ENCODE results near the gene KRT74. TPM values are rescaled to one million over a fixed set of nuclear protein-coding genes. Genes with fewer than 3 reads are reported as not detected.

Gene KRT74
- total and polyA plus RNA-seq, 2 of the 8 experiments (the other 6 are each of a cell fraction or from before 2014, with no cell fraction given) = not detected

- Histone ChIP-seq H3K9me3 (ENCODE audit: insufficient read depth in 2 of 2, low read depth in 1 of 2, low read length in 1 of 2) (no peaks in the 10 kb centered on the region), H3K79me1 (ENCODE audit: low read depth, low read length) (no peaks in the 10 kb centered on the region), H3K23me2 (ENCODE audit: low read depth, low read length) (no peaks in the 10 kb centered on the region), H4K5ac (ENCODE audit: insufficient read length, low read depth, low read length) (no peak overlapping the region), H2AFZ (ENCODE audit: low read length) (no peak overlapping the region), H3K14ac (ENCODE audit: insufficient read length) (no peak overlapping the region), H3K79me2 (ENCODE audit: control insufficient read depth in 1 of 2, insufficient read depth in 2 of 2, low read length in 2 of 2) (no peaks in the 10 kb centered on the region), H2BK12ac (ENCODE audit: low read depth, low read length) (no peak overlapping the region), H4K91ac (replicated peaks; ENCODE audit: insufficient read length, low read length) (no peak overlapping the region), H3K4me2 (ENCODE audit: insufficient read depth in 1 of 2, low read depth in 2 of 2, low read length in 2 of 2) (no peak overlapping the region), H2BK15ac (ENCODE audit: low read length) (no peak overlapping the region), H3K4me1 (replicated peaks in 1 of 4; ENCODE audit: control insufficient read depth in 3 of 4, insufficient read depth in 4 of 4, low read length in 3 of 4) (no peaks in the 10 kb centered on the region), H3K23ac (ENCODE audit: insufficient read length) (no peak overlapping the region), H3K18ac (ENCODE audit: extremely low read depth, low read length) (no peak overlapping the region), H3K9ac (replicated peaks in 1 of 4; ENCODE audit: extremely low read depth in 1 of 4, low read depth in 3 of 4, low read length in 3 of 4) (no peak overlapping the region), H4K8ac (ENCODE audit: extremely low read depth, insufficient read depth, low read length) (no peak overlapping the region), H2BK20ac (ENCODE audit: low read length) (no peak overlapping the region), H2BK5ac (ENCODE audit: low read depth, low read length) (no peak overlapping the region), H3K27ac (ENCODE audit: low read depth, low read length) (no peak overlapping the region), H2BK120ac (replicated peaks; ENCODE audit: low read depth, low read length) (no peak overlapping the region), H4K20me1 (replicated peaks in 1 of 2; ENCODE audit: control insufficient read depth in 1 of 2, insufficient read depth in 2 of 2, low read length in 2 of 2) (no peaks in the 10 kb centered on the region), H3K27me3 (replicated peaks in 1 of 4; ENCODE audit: control insufficient read depth in 3 of 4, extremely low read depth in 1 of 4, insufficient read depth in 3 of 4, low read length in 3 of 4) (no peaks in the 10 kb centered on the region; a peak in 1 of 7 replicates), H3K56ac (replicated peaks; ENCODE audit: insufficient read length, low read depth, low read length) (no peak overlapping the region), H3K36me3 (ENCODE audit: control insufficient read depth in 2 of 4, insufficient read depth in 4 of 4, low read length in 3 of 4) (no peaks in the 10 kb centered on the region), H3K4me3 (ENCODE audit: extremely low read depth in 1 of 4, insufficient read depth in 2 of 4, low read depth in 3 of 4, low read length in 4 of 4) (no peak overlapping the region), H2AK5ac (ENCODE audit: low read depth, low read length) (no peak overlapping the region), H3K4ac (replicated peaks; ENCODE audit: insufficient read length, low read depth, low read length) (no peak overlapping the region)
- no peak for FAIRE-seq
- no peak for DNase-seq (ENCODE audit: low read depth in 1 of 2, low spot score in 2 of 2)
- ChIA-PET POLR2A (ENCODE audit: partially characterized antibody) (no interaction called here), CTCF (ENCODE audit: partially characterized antibody) (interaction anchor here (1.0 to 2.0 kb wide), 3 partner anchors 9 to 116 kb away, joined by 3 to 9 read pairs (median 4); partner anchors contain the start of gene KRT5)
- WGBS, 2 experiments (ENCODE audit: extremely low coverage in 1 of 2, insufficient coverage in 1 of 2, insufficient read length in 1 of 2, insufficient replicate concordance in 2 of 2, low coverage in 1 of 2, low lambda C conversion rate in 2 of 2, missing lambda C conversion rate in 1 of 2) = 100% methylated on average over 2 of the region's 2 CpGs; no CpG with 5 or more reads in 1 of the 2 experiments
- no peak for TF ChIP-seq CBX8 (IDR thresholded peaks at IDR 0.05; ENCODE audit: borderline replicate concordance, low read depth, low read length)
- TF ChIP-seq TCF12 (IDR thresholded peaks at IDR 0.05; ENCODE audit: low read depth, low read length) = no peak
- TF ChIP-seq ATF2 (IDR thresholded peaks at IDR 0.05; ENCODE audit: low read length) = no peak
- no peak for TF ChIP-seq MAX (IDR thresholded peaks at IDR 0.05)
- no peak for TF ChIP-seq KDM5A (IDR thresholded peaks at IDR 0.05; ENCODE audit: low read length)
- no peak for TF ChIP-seq EZH2 (IDR thresholded peaks at IDR 0.05; ENCODE audit: low read depth, low read length, severe bottlenecking)
- no peak for TF ChIP-seq NRF1 (IDR thresholded peaks at IDR 0.05; ENCODE audit: low read depth, low read length)
- no peak for TF ChIP-seq EP300 (IDR thresholded peaks at IDR 0.05; ENCODE audit: borderline replicate concordance in 1 of 2, low read depth in 2 of 2, low read length in 2 of 2)
- no peak for TF ChIP-seq ASH2L (IDR thresholded peaks at IDR 0.05; ENCODE audit: low read length)
- no peak for TF ChIP-seq SP2 (IDR thresholded peaks at IDR 0.05; ENCODE audit: low read length)
- TF ChIP-seq TAF1 (IDR thresholded peaks at IDR 0.05; ENCODE audit: low read depth, low read length) = no peak
- TF ChIP-seq BRCA1 (IDR thresholded peaks at IDR 0.05; ENCODE audit: low read depth, low read length) = no peak
- no peak for TF ChIP-seq SP1 (IDR thresholded peaks at IDR 0.05; ENCODE audit: low read depth, low read length)
These were observed 44.2 kb downstream of the KRT74 start for GRCh38 chr12:52529417-52529816.
